GM23338 (cell line): ENCODE results near the gene FOXP2. TPM values are rescaled to one million over a fixed set of nuclear protein-coding genes. Genes with fewer than 3 reads are reported as not detected.

ENCODE experiments used
- ATAC-seq: fragments of 200-7000 bp; cut with Tn5 transposase; 3 replicates; pipeline ENCODE4 v1.9.1; 2020
- DNase-seq: peaks from one replicate; pipeline ENCODE4 v3.0.0-alpha.2; 2015; ENCODE audit warnings: low spot score
- H2AFZ ChIP-seq: fragments of 200-600 bp; sonication (generic); 2 replicates; pipeline ENCODE4 v1.8.0; 2016; ENCODE audit warnings: antibody characterized with exemption, mild to moderate bottlenecking, moderate library complexity
- H3F3A ChIP-seq: fragments of 200-600 bp; sonication (generic); replicated peaks from 2 replicates; pipeline ENCODE4 v1.8.0; 2017; ENCODE audit warnings: antibody characterized with exemption, mixed run types, low read depth
- H3K27ac ChIP-seq: fragments of 200-600 bp; sonication (generic); 2 replicates; pipeline ENCODE4 v1.6.1; 2016; ENCODE audit warnings: low read depth
- H3K27me3 ChIP-seq: fragments of 200-600 bp; sonication (generic); 2 replicates; pipeline ENCODE4 v1.8.0; 2016; ENCODE audit warnings: mild to moderate bottlenecking, mixed run types, moderate library complexity; ENCODE audit not compliant: insufficient read depth
- H3K36me3 ChIP-seq: fragments of 200-600 bp; sonication (generic); 2 replicates; pipeline ENCODE4 v1.8.0; 2016; ENCODE audit warnings: mild to moderate bottlenecking; ENCODE audit not compliant: insufficient read depth
- H3K4me1 ChIP-seq: fragments of 200-600 bp; sonication (generic); 2 replicates; pipeline ENCODE4 v1.8.0; 2016; ENCODE audit warnings: mild to moderate bottlenecking, moderate library complexity; ENCODE audit not compliant: insufficient read depth
- H3K4me2 ChIP-seq: fragments of 200-600 bp; sonication (generic); 2 replicates; pipeline ENCODE4 v1.7.1; 2017; ENCODE audit warnings: mixed run types
- H3K4me3 ChIP-seq: fragments of 200-600 bp; sonication (generic); 2 replicates; pipeline ENCODE4 v1.6.1; 2016; ENCODE audit warnings: mixed run types
- H3K79me2 ChIP-seq: fragments of 200-600 bp; sonication (generic); replicated peaks from 2 replicates; pipeline ENCODE4 v1.8.0; 2017; ENCODE audit warnings: mild to moderate bottlenecking; ENCODE audit not compliant: insufficient read depth
- H3K9me2 ChIP-seq: fragments of 200-600 bp; sonication (generic); 2 replicates; pipeline ENCODE4 v1.8.0; 2017; ENCODE audit not compliant: insufficient read depth
- H4K20me1 ChIP-seq: fragments of 200-600 bp; sonication (generic); replicated peaks from 2 replicates; pipeline ENCODE4 v1.8.0; 2017; ENCODE audit warnings: mild to moderate bottlenecking; ENCODE audit not compliant: insufficient read depth
- H3K27ac Mint-ChIP-seq: 2 replicates; pipeline ENCODE4 v1.8.0; 2020; ENCODE audit warnings: inconsistent platforms, mild to moderate bottlenecking, moderate library complexity, mixed read lengths
- H3K27me3 Mint-ChIP-seq: 3 replicates; pipeline ENCODE4 v1.8.0; 2022; ENCODE audit warnings: low read depth, mild to moderate bottlenecking, moderate library complexity, mixed read lengths, inconsistent platforms; ENCODE audit not compliant: insufficient read depth, poor library complexity
- H3K36me3 Mint-ChIP-seq: 3 replicates; pipeline ENCODE4 v1.8.0; 2021; ENCODE audit warnings: low read depth, mild to moderate bottlenecking, inconsistent platforms, moderate library complexity, mixed read lengths
- H3K4me1 Mint-ChIP-seq: 3 replicates; pipeline ENCODE4 v1.8.0; 2020; ENCODE audit warnings: mild to moderate bottlenecking, inconsistent platforms, mixed read lengths
- H3K4me3 Mint-ChIP-seq: 3 replicates; pipeline ENCODE4 v1.8.0; 2021; ENCODE audit warnings: moderate library complexity, mild to moderate bottlenecking, inconsistent platforms, mixed read lengths
- H3K9me3 Mint-ChIP-seq: 3 replicates; pipeline ENCODE4 v1.8.0; 2020; ENCODE audit warnings: moderate library complexity, mild to moderate bottlenecking, inconsistent platforms, mixed read lengths
- CREB1 ChIP-seq: fragments of 250-450 bp; sonication (Bioruptor Pico); IDR thresholded peaks from 2 replicates; pipeline ENCODE4 v1.5.0; 2020; ENCODE audit warnings: low read depth, mild to moderate bottlenecking, moderate library complexity
- EZH2 ChIP-seq: fragments of 200-600 bp; sonication (generic); IDR thresholded peaks from one replicate; pipeline ENCODE4 v1.8.0; 2017; ENCODE audit warnings: antibody characterized with exemption, mild to moderate bottlenecking, low read depth; ENCODE audit not compliant: unreplicated experiment
- EZH2phosphoT487 ChIP-seq: fragments of 200-600 bp; sonication (generic); IDR thresholded peaks from one replicate; pipeline ENCODE4 v1.8.1; 2018; ENCODE audit warnings: antibody characterized with exemption; ENCODE audit not compliant: unreplicated experiment
- JUNB ChIP-seq: IDR thresholded peaks from one replicate; pipeline ENCODE4 v1.6.1; 2016; ENCODE audit warnings: antibody characterized with exemption; ENCODE audit not compliant: unreplicated experiment
- NANOG ChIP-seq: IDR thresholded peaks from 2 replicates; pipeline ENCODE4 v1.6.1; 2016; ENCODE audit warnings: antibody characterized with exemption, borderline replicate concordance
- POLR2AphosphoS5 ChIP-seq: IDR thresholded peaks from 2 replicates; pipeline ENCODE4 v1.6.1; 2016; ENCODE audit warnings: antibody characterized with exemption, low read depth
- STAT1 ChIP-seq: IDR thresholded peaks from one replicate; pipeline ENCODE4 v1.6.1; 2016; ENCODE audit warnings: antibody characterized with exemption; ENCODE audit not compliant: unreplicated experiment
- ZNF114 ChIP-seq: fragments of 250-450 bp; sonication (Bioruptor Pico); IDR thresholded peaks from 2 replicates; pipeline ENCODE4 v1.5.0; 2020; ENCODE audit warnings: mild to moderate bottlenecking, moderate library complexity
- ZNF331 ChIP-seq: fragments of 250-450 bp; sonication (Bioruptor Pico); IDR thresholded peaks from 2 replicates; pipeline ENCODE4 v1.5.0; 2020; ENCODE audit warnings: low read depth, mild to moderate bottlenecking, moderate library complexity
- polyA plus RNA-seq: library from polyadenylated mRNA; unstranded; fragments of >200 nt; fragmentation: Nextera tagmentation; extraction: Ambion mirVana; gene quantifications from 2 replicates; pipeline ENCODE4 v1.2.1, GENCODE V29; 2016
- total RNA-seq: library from RNA; depleted of rRNA; stranded (reverse); fragments of >200 nt; shearing (Covaris generic); gene quantifications from 2 replicates; pipeline ENCODE4 v1.2.3, GENCODE V29; 2014
- TF ChIP-seq, protein P1 (sequence below): IDR thresholded peaks from 2 replicates; pipeline ENCODE4 v1.6.1; 2016; ENCODE audit warnings: antibody characterized with exemption
- TF ChIP-seq, protein P2 (sequence below): IDR thresholded peaks from one replicate; pipeline ENCODE4 v1.6.1; 2018; ENCODE audit warnings: antibody characterized with exemption; ENCODE audit not compliant: unreplicated experiment
- TF ChIP-seq, protein P3 (sequence below): fragments of 250-450 bp; sonication (Bioruptor Pico); IDR thresholded peaks from 2 replicates; pipeline ENCODE4 v1.5.0; 2020; ENCODE audit warnings: mild to moderate bottlenecking, moderate library complexity
- TF ChIP-seq, protein P4 (sequence below), 2 experiments: fragments of 200-600 bp in 1 of 2; sonication (generic) in 1 of 2; conservative IDR thresholded peaks; 2 replicates each; pipeline versions ENCODE4 v1.5.1 to v1.6.1; 2016 to 2017; ENCODE audit warnings: antibody characterized with exemption in 2 of 2, low read depth in 2 of 2, mild to moderate bottlenecking in 2 of 2, moderate library complexity in 1 of 2

The FOXP2 gene
- total and polyA plus RNA-seq, 2 experiments from 2014 or later: 0.03 to 0.24 TPM

DNA sequence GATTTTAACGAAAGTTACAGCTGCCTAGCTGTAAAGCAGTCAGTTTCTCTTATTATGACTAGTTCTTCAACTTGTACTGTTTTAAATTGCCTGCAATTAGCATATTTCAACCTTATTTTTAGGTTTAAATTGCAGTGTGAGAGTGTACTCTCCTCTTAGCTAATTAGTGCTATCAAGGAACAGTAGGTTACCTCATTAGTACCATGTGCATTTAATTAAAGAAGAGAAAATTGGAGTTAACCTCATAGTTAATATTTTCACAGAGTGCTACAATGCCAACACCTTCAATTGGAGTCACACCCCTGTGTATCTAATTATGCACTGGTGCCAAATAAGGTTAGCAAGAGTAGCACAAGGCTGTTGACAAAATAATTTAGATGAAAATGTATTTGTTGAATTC, 154.6 kb downstream of the FOXP2 start:
- no peak for ATAC-seq
- Histone ChIP-seq H3K27ac (no peak overlapping the region), H3K27me3 (no peaks in the 10 kb centered on the region), H3K36me3 (no peaks in the 10 kb centered on the region), H2AFZ (no peak overlapping the region), H3K4me3 (no peak overlapping the region), H4K20me1 (no peaks in the 10 kb centered on the region), H3K4me2 (no peak overlapping the region), H3K79me2 (no peaks in the 10 kb centered on the region), H3K9me2 (no peaks in the 10 kb centered on the region), H3F3A (no peaks in the 10 kb centered on the region), H3K4me1 (no peaks in the 10 kb centered on the region)
- no peak for DNase-seq
- H3K4me1 Mint-ChIP-seq: no peaks in the 10 kb centered on the region
- H3K27ac Mint-ChIP-seq: no peak overlapping the region
- no peak overlapping the region for H3K4me3 Mint-ChIP-seq
- no peaks in the 10 kb centered on the region for H3K36me3 Mint-ChIP-seq
- TF ChIP-seq, protein P1, sequence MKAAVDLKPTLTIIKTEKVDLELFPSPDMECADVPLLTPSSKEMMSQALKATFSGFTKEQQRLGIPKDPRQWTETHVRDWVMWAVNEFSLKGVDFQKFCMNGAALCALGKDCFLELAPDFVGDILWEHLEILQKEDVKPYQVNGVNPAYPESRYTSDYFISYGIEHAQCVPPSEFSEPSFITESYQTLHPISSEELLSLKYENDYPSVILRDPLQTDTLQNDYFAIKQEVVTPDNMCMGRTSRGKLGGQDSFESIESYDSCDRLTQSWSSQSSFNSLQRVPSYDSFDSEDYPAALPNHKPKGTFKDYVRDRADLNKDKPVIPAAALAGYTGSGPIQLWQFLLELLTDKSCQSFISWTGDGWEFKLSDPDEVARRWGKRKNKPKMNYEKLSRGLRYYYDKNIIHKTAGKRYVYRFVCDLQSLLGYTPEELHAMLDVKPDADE: no peak
- TF ChIP-seq, protein P2, sequence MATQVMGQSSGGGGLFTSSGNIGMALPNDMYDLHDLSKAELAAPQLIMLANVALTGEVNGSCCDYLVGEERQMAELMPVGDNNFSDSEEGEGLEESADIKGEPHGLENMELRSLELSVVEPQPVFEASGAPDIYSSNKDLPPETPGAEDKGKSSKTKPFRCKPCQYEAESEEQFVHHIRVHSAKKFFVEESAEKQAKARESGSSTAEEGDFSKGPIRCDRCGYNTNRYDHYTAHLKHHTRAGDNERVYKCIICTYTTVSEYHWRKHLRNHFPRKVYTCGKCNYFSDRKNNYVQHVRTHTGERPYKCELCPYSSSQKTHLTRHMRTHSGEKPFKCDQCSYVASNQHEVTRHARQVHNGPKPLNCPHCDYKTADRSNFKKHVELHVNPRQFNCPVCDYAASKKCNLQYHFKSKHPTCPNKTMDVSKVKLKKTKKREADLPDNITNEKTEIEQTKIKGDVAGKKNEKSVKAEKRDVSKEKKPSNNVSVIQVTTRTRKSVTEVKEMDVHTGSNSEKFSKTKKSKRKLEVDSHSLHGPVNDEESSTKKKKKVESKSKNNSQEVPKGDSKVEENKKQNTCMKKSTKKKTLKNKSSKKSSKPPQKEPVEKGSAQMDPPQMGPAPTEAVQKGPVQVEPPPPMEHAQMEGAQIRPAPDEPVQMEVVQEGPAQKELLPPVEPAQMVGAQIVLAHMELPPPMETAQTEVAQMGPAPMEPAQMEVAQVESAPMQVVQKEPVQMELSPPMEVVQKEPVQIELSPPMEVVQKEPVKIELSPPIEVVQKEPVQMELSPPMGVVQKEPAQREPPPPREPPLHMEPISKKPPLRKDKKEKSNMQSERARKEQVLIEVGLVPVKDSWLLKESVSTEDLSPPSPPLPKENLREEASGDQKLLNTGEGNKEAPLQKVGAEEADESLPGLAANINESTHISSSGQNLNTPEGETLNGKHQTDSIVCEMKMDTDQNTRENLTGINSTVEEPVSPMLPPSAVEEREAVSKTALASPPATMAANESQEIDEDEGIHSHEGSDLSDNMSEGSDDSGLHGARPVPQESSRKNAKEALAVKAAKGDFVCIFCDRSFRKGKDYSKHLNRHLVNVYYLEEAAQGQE: no peak
- no peak for TF ChIP-seq EZH2phosphoT487
- TF ChIP-seq JUNB: no peak
- no peak for TF ChIP-seq EZH2
- no peak for TF ChIP-seq ZNF331
- no peak for TF ChIP-seq NANOG
- no peak for TF ChIP-seq STAT1
- TF ChIP-seq, protein P3, sequence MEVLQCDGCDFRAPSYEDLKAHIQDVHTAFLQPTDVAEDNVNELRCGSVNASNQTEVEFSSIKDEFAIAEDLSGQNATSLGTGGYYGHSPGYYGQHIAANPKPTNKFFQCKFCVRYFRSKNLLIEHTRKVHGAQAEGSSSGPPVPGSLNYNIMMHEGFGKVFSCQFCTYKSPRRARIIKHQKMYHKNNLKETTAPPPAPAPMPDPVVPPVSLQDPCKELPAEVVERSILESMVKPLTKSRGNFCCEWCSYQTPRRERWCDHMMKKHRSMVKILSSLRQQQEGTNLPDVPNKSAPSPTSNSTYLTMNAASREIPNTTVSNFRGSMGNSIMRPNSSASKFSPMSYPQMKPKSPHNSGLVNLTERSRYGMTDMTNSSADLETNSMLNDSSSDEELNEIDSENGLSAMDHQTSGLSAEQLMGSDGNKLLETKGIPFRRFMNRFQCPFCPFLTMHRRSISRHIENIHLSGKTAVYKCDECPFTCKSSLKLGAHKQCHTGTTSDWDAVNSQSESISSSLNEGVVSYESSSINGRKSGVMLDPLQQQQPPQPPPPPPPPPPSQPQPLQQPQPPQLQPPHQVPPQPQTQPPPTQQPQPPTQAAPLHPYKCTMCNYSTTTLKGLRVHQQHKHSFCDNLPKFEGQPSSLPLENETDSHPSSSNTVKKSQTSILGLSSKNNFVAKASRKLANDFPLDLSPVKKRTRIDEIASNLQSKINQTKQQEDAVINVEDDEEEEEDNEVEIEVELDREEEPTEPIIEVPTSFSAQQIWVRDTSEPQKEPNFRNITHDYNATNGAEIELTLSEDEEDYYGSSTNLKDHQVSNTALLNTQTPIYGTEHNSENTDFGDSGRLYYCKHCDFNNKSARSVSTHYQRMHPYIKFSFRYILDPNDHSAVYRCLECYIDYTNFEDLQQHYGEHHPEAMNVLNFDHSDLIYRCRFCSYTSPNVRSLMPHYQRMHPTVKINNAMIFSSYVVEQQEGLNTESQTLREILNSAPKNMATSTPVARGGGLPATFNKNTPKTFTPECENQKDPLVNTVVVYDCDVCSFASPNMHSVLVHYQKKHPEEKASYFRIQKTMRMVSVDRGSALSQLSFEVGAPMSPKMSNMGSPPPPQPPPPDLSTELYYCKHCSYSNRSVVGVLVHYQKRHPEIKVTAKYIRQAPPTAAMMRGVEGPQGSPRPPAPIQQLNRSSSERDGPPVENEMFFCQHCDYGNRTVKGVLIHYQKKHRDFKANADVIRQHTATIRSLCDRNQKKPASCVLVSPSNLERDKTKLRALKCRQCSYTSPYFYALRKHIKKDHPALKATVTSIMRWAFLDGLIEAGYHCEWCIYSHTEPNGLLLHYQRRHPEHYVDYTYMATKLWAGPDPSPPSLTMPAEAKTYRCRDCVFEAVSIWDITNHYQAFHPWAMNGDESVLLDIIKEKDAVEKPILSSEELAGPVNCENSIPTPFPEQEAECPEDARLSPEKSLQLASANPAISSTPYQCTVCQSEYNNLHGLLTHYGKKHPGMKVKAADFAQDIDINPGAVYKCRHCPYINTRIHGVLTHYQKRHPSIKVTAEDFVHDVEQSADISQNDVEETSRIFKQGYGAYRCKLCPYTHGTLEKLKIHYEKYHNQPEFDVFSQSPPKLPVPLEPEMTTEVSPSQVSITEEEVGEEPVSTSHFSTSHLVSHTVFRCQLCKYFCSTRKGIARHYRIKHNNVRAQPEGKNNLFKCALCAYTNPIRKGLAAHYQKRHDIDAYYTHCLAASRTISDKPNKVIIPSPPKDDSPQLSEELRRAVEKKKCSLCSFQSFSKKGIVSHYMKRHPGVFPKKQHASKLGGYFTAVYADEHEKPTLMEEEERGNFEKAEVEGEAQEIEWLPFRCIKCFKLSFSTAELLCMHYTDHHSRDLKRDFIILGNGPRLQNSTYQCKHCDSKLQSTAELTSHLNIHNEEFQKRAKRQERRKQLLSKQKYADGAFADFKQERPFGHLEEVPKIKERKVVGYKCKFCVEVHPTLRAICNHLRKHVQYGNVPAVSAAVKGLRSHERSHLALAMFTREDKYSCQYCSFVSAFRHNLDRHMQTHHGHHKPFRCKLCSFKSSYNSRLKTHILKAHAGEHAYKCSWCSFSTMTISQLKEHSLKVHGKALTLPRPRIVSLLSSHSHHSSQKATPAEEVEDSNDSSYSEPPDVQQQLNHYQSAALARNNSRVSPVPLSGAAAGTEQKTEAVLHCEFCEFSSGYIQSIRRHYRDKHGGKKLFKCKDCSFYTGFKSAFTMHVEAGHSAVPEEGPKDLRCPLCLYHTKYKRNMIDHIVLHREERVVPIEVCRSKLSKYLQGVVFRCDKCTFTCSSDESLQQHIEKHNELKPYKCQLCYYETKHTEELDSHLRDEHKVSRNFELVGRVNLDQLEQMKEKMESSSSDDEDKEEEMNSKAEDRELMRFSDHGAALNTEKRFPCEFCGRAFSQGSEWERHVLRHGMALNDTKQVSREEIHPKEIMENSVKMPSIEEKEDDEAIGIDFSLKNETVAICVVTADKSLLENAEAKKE: no peak
- no peak for TF ChIP-seq CREB1 (CRISPR knock-in tag)
- TF ChIP-seq ZNF114 (CRISPR knock-in tag): no peak
- TF ChIP-seq, protein P4, sequence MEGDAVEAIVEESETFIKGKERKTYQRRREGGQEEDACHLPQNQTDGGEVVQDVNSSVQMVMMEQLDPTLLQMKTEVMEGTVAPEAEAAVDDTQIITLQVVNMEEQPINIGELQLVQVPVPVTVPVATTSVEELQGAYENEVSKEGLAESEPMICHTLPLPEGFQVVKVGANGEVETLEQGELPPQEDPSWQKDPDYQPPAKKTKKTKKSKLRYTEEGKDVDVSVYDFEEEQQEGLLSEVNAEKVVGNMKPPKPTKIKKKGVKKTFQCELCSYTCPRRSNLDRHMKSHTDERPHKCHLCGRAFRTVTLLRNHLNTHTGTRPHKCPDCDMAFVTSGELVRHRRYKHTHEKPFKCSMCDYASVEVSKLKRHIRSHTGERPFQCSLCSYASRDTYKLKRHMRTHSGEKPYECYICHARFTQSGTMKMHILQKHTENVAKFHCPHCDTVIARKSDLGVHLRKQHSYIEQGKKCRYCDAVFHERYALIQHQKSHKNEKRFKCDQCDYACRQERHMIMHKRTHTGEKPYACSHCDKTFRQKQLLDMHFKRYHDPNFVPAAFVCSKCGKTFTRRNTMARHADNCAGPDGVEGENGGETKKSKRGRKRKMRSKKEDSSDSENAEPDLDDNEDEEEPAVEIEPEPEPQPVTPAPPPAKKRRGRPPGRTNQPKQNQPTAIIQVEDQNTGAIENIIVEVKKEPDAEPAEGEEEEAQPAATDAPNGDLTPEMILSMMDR (conservative IDR thresholded peaks at IDR 0.05; ENCODE audit: low read depth in 2 of 2): no peak
- no peak for TF ChIP-seq POLR2AphosphoS5
- H3K9me3 Mint-ChIP-seq: no peaks in the 10 kb centered on the region
- no peaks in the 10 kb centered on the region for H3K27me3 Mint-ChIP-seq
